ENCODE results near the gene SNX9. TPM values are rescaled to one million over a fixed set of nuclear protein-coding genes. Genes with fewer than 3 reads are reported as not detected.

SNX9 gene
- total and polyA plus RNA-seq, 10 of the 15 experiments (the other 5 are each of a cell fraction or from before 2014, with no cell fraction given): 0.03 to 2.0 (median 0.37) TPM

- peaks cover 7% of the 10 kb centered on the region; the same call in 2 of the 3 replicates for H3K9me3 ChIP-seq (replicated peaks; ENCODE audit: control insufficient read depth, insufficient read depth, low read length)
- H3K4me2 ChIP-seq (ENCODE audit: control insufficient read depth, insufficient read depth): no peak overlapping the region
These were observed 132.6 kb downstream of the SNX9 start for GRCh38 chr6:157955675-157956074.

More at GRCh38 chr6:157955675-157956074, 132.6 kb downstream of the SNX9 start:
- no peak overlapping the region for H3K4me3 ChIP-seq
- DNase-seq (ENCODE audit: low read depth, low spot score) (no peak), FAIRE-seq (no peak), ATAC-seq (no peak)
- intact Hi-C loops (cut with micrococcal nuclease; ENCODE audit: unreplicated experiment) (no loop called here), in situ Hi-C loops (cut with MboI) (no loop called here)
- no peak overlapping the region for H2AFZ ChIP-seq (ENCODE audit: control insufficient read depth, low read depth, low read length)
- 58% methylated on average over 6 of the region's 6 CpGs for WGBS (ENCODE audit: insufficient coverage, insufficient replicate concordance, low lambda C conversion rate, missing lambda C conversion rate)
- TF ChIP-seq MYC (IDR thresholded peaks at IDR 0.05; ENCODE audit: insufficient read depth, insufficient read length, insufficient replicate concordance, low read length, severe bottlenecking) (no peak), ZNF384 (IDR thresholded peaks at IDR 0.05; ENCODE audit: borderline replicate concordance, low read depth, low read length) (no peak), NFXL1 (IDR thresholded peaks at IDR 0.05; ENCODE audit: borderline replicate concordance) (no peak), ZNF274 (IDR thresholded peaks at IDR 0.05; ENCODE audit: insufficient read depth, insufficient read length) (no peak), SUZ12 (IDR thresholded peaks at IDR 0.05; ENCODE audit: unreplicated experiment) (no peak), PRDM15 (CRISPR knock-in tag; IDR thresholded peaks at IDR 0.05) (no peak), CBX3 (IDR thresholded peaks at IDR 0.05; ENCODE audit: borderline replicate concordance, low read depth) (no peak), MAX (IDR thresholded peaks at IDR 0.05; ENCODE audit: low read depth, low read length) (no peak), IKZF2 (IDR thresholded peaks at IDR 0.05) (no peak), YBX1 (IDR thresholded peaks at IDR 0.05) (no peak), NR2F1 (conservative IDR thresholded peaks at IDR 0.05) (no peak), GABPA (IDR thresholded peaks at IDR 0.05; ENCODE audit: low read depth) (no peak)
- BruUV-seq (replicated peaks): no TSS peak
- no peaks in the 10 kb centered on the region for H3K79me2 ChIP-seq (ENCODE audit: control insufficient read depth, insufficient read depth, low read length)
- H4K20me1 ChIP-seq (ENCODE audit: control insufficient read depth, insufficient read depth): no peaks in the 10 kb centered on the region
- H3K36me3 ChIP-seq (ENCODE audit: control insufficient read depth in 2 of 2, insufficient read depth in 2 of 2, low read length in 1 of 2): no peaks in the 10 kb centered on the region
- RAD21 ChIA-PET (ENCODE audit: unreplicated experiment): no interaction called here
- H3K27me3 ChIP-seq (replicated peaks in 1 of 2; ENCODE audit: control insufficient read depth in 2 of 2, insufficient read depth in 2 of 2, low read length in 1 of 2): no peaks in the 10 kb centered on the region
- POLR2A ChIA-PET: no interaction called here
- no peak overlapping the region for H3K9ac ChIP-seq (ENCODE audit: control insufficient read depth, insufficient read depth, low read length)
- SMC1A ChIA-PET (ENCODE audit: uncharacterized antibody, unreplicated experiment): no interaction called here
- no peaks in the 10 kb centered on the region for H3K4me1 ChIP-seq (ENCODE audit: control insufficient read depth, insufficient read depth, low read length)
- H3K27ac ChIP-seq (ENCODE audit: control insufficient read depth, insufficient read depth): no peak overlapping the region
- CTCF ChIA-PET: no interaction called here
